ENCODE results near the gene PIK3C2G. TPM values are rescaled to one million over a fixed set of nuclear protein-coding genes. Genes with fewer than 3 reads are reported as not detected.

Gene PIK3C2G
- total and polyA plus RNA-seq, 2 of the 13 experiments (the other 11 are each of a cell fraction or from before 2014, with no cell fraction given), result not detected

- no peak for TF ChIP-seq NKX3-1 (CRISPR knock-in tag; IDR thresholded peaks at IDR 0.05)
- TF ChIP-seq YEATS4 (CRISPR knock-in tag; IDR thresholded peaks at IDR 0.05; ENCODE audit: borderline replicate concordance), result no peak
- TF ChIP-seq ZNF354B (CRISPR knock-in tag; IDR thresholded peaks at IDR 0.05), result no peak
- TF ChIP-seq KDM6A (CRISPR knock-in tag; IDR thresholded peaks at IDR 0.05; ENCODE audit: low read depth), result no peak
- TF ChIP-seq NCOR1 (IDR thresholded peaks at IDR 0.05; ENCODE audit: borderline replicate concordance, low read length), result no peak
Measured at GRCh38 chr12:18340186-18340585, 78.9 kb downstream of the PIK3C2G start (continued).

GRCh38 chr12:18340786-18341185 is 79.5 kb downstream of the PIK3C2G start:
- Histone ChIP-seq H3K27ac (ENCODE audit: extremely low read length, insufficient read depth, low read length) (no peak overlapping the region), H3K9ac (ENCODE audit: insufficient read depth, low read depth, low read length) (no peak overlapping the region), H3K4me3 (replicated peaks in 1 of 3; ENCODE audit: insufficient read depth in 1 of 3, low read depth in 2 of 3, low read length in 3 of 3) (no peak overlapping the region), H3K4me1 (ENCODE audit: insufficient read depth, low read length) (no peaks in the 10 kb centered on the region), H3K79me2 (ENCODE audit: insufficient read depth, low read length) (no peaks in the 10 kb centered on the region), H3K9me3 (ENCODE audit: low read length) (no peaks in the 10 kb centered on the region), H3K4me2 (ENCODE audit: low read depth, low read length) (no peak overlapping the region), H3K27me3 (ENCODE audit: control insufficient read depth in 1 of 2, insufficient read depth in 2 of 2, low read length in 2 of 2) (no peaks in the 10 kb centered on the region), H3K36me3 (replicated peaks in 1 of 2; ENCODE audit: control insufficient read depth in 1 of 2, insufficient read depth in 2 of 2, low read length in 2 of 2) (no peaks in the 10 kb centered on the region), H2AFZ (ENCODE audit: low read length) (no peak overlapping the region), H4K20me1 (ENCODE audit: insufficient read depth, low read length) (no peaks in the 10 kb centered on the region)
- ChIA-PET CTCF (ENCODE audit: low intra/inter-chr PET ratio, low total read pairs) (no interaction called here), POLR2A (no interaction called here)
- DNase-seq (ENCODE audit: low spot score) (no peak), FAIRE-seq (no peak), ATAC-seq (no peak)
- in situ Hi-C loops (cut with HindIII; ENCODE audit: extremely low pct_ligation_motif_present, low pct_unique_long_range_greater_than_20kb), result no loop called here
- TF ChIP-seq ISX (CRISPR knock-in tag; conservative IDR thresholded peaks at IDR 0.05) (no peak), ZBTB40 (IDR thresholded peaks at IDR 0.05) (no peak), ZBTB40 (CRISPR knock-in tag; IDR thresholded peaks at IDR 0.05) (no peak), KDM3A (CRISPR knock-in tag; IDR thresholded peaks at IDR 0.05; ENCODE audit: low read depth) (no peak), ZNF547 (CRISPR knock-in tag; IDR thresholded peaks at IDR 0.05) (no peak), HMGXB4 (CRISPR knock-in tag; IDR thresholded peaks at IDR 0.05; ENCODE audit: borderline replicate concordance in 1 of 2, low read depth in 1 of 2) (no peak), ZFP62 (CRISPR knock-in tag; IDR thresholded peaks at IDR 0.05) (no peak), FOXO4 (CRISPR knock-in tag; conservative IDR thresholded peaks at IDR 0.05) (no peak)
- 18% methylated on average over 7 of the region's 7 CpGs for WGBS (ENCODE audit: low lambda C conversion rate)
- intact Hi-C loops (cut with micrococcal nuclease; ENCODE audit: unreplicated experiment), result no loop called here
- no TSS peak for BruUV-seq (replicated peaks)
